Endothelial cell (in vitro differentiated cells): ENCODE measurements around the gene CRMP1. TPM values are rescaled to one million over a fixed set of nuclear protein-coding genes. Genes with fewer than 3 reads are reported as not detected.

ENCODE experiments used
- DNase-seq: peaks from one replicate; pipeline ENCODE4 v3.0.0; 2021; ENCODE audit warnings: low spot score
- H3K27ac Mint-ChIP-seq: one replicate; pipeline ENCODE4 v1.8.0; 2021; ENCODE audit warnings: mixed read lengths, inconsistent platforms; ENCODE audit not compliant: unreplicated experiment
- H3K27me3 Mint-ChIP-seq: one replicate; pipeline ENCODE4 v1.8.0; 2021; ENCODE audit warnings: mild to moderate bottlenecking, moderate library complexity, mixed read lengths, inconsistent platforms; ENCODE audit not compliant: unreplicated experiment
- H3K36me3 Mint-ChIP-seq: one replicate; pipeline ENCODE4 v1.8.0; 2021; ENCODE audit warnings: mild to moderate bottlenecking, low read depth, mixed read lengths, inconsistent platforms; ENCODE audit not compliant: unreplicated experiment
- H3K4me1 Mint-ChIP-seq: one replicate; pipeline ENCODE4 v1.8.0; 2021; ENCODE audit warnings: mild to moderate bottlenecking, mixed read lengths, inconsistent platforms; ENCODE audit not compliant: unreplicated experiment
- H3K4me3 Mint-ChIP-seq: one replicate; pipeline ENCODE4 v1.8.0; 2021; ENCODE audit warnings: mild to moderate bottlenecking, mixed read lengths, inconsistent platforms; ENCODE audit not compliant: unreplicated experiment
- H3K9me3 Mint-ChIP-seq: one replicate; pipeline ENCODE4 v1.8.0; 2021; ENCODE audit warnings: mixed read lengths, inconsistent platforms; ENCODE audit not compliant: unreplicated experiment
- CTCF ChIP-seq: fragments of 200-600 bp; sonication (generic); IDR thresholded peaks from one replicate; pipeline ENCODE4 v1.5.0; 2021; ENCODE audit warnings: antibody characterized with exemption; ENCODE audit not compliant: unreplicated experiment
- total RNA-seq: library from RNA; stranded (reverse); fragmentation: NEBNext Ultra II Directional; extraction: Animal tissue kit (Norgen Biotek cat#: 25700); gene quantifications from one replicate; pipeline ENCODE4 v1.2.1, GENCODE V29; 2021; ENCODE audit not compliant: unreplicated experiment

The CRMP1 gene
- total RNA-seq, 1 donor from 2014 or later = 71.2 TPM

DNA sequence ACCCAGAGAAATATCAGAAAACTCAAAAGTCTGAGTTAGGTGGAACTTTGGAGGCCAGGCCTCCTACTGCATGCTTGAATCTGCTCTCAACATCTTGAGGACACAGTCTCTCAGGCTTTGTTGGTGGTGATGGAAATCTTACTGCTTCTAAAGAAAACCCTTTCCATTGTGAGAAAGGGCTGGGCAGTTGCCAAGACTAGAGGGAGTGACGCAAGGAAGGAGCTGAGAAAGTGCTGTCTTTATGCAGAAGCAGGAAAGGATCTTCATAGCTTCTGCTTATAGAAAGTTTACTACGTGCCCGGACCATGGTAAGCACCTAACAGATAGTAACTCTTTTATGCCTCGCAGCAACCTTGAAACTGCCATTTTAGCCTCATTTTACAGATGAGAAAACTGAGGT lies 2.4 kb upstream of the CRMP1 start:
- DNase-seq = no peak
- H3K4me1 Mint-ChIP-seq = peaks cover 13% of the 10 kb centered on the region
- no peaks in the 10 kb centered on the region for H3K9me3 Mint-ChIP-seq
- peaks cover 8% of the 10 kb centered on the region for H3K36me3 Mint-ChIP-seq
- no peak overlapping the region for H3K27ac Mint-ChIP-seq
- H3K27me3 Mint-ChIP-seq = peaks cover 21% of the 10 kb centered on the region
- no peak overlapping the region for H3K4me3 Mint-ChIP-seq
- TF ChIP-seq CTCF = no peak

GRCh38 chr4:5894266-5894665 lies 1.4 kb upstream of the CRMP1 start:
- no peak overlapping the region for H3K4me3 Mint-ChIP-seq
- H3K27ac Mint-ChIP-seq = no peak overlapping the region
- H3K4me1 Mint-ChIP-seq = peaks cover 18% of the 10 kb centered on the region
- H3K36me3 Mint-ChIP-seq = peaks cover 8% of the 10 kb centered on the region
- H3K9me3 Mint-ChIP-seq = no peaks in the 10 kb centered on the region
- no peak for TF ChIP-seq CTCF
- peaks cover 25% of the 10 kb centered on the region for H3K27me3 Mint-ChIP-seq
- no peak for DNase-seq

GRCh38 chr4:5893591-5893990 lies 705 bp upstream of the CRMP1 start:
- Mint-ChIP-seq H3K27ac (peak overlapping the region; percentile 67), H3K9me3 (no peaks in the 10 kb centered on the region), H3K4me1 (peaks cover 23% of the 10 kb centered on the region), H3K4me3 (peak overlapping the region; percentile 68), H3K36me3 (peaks cover 8% of the 10 kb centered on the region), H3K27me3 (peaks cover 29% of the 10 kb centered on the region)
- TF ChIP-seq CTCF = no peak
- DNase-seq = no peak

- no peak overlapping the region for H3K27ac Mint-ChIP-seq
- no peaks in the 10 kb centered on the region for H3K9me3 Mint-ChIP-seq
- DNase-seq = no peak
- H3K4me1 Mint-ChIP-seq = peaks cover 23% of the 10 kb centered on the region
- peaks cover 29% of the 10 kb centered on the region for H3K27me3 Mint-ChIP-seq
- no peak for TF ChIP-seq CTCF
- peaks cover 8% of the 10 kb centered on the region for H3K36me3 Mint-ChIP-seq
- H3K4me3 Mint-ChIP-seq = no peak overlapping the region
Observed at GRCh38 chr4:5892323-5893003, 423 bp downstream of the CRMP1 start.

DNA sequence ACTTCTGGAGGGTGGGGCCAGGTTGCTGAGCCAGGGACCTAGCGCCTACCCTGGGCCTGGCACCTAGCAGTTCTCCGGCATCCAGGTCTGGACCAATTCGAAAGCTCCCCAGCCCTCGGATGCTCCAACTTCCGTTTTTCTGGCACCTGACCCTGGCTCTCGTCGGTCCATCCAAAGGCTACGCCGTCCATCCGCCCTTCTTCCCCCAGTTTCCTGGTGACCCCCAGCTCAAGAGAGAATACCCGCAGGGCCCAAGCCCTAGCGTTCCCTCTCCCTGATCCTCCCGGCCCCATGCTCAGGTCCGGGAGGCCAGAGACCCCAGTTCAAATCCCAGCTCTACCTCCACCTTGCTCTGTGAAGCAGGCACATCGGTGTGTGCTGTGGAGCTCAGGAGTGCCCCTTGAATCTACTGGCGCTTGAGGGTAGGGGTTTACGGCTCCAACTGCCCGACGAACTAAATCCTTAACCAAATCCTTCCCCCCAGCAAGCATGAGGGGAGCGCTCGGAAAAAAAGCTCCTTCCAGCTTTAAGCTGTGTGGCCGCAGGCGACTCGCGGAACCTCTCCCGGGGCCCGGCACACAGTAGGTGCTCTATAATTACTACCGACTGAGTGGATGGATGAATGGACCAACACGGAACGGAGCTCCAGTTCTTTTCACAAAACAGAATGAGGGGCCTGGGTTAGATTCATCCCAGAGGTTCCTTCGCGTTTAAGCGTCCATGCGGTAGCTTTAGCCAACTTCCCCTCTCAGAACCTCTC lies 1.1 kb downstream of the CRMP1 start:
- Mint-ChIP-seq H3K27ac (no peak overlapping the region), H3K9me3 (no peaks in the 10 kb centered on the region), H3K4me1 (peaks cover 23% of the 10 kb centered on the region), H3K36me3 (peaks cover 8% of the 10 kb centered on the region), H3K27me3 (peaks cover 30% of the 10 kb centered on the region), H3K4me3 (no peak overlapping the region)
- no peak for DNase-seq
- no peak for TF ChIP-seq CTCF
